ENCODE results near the gene NCF4.

DNA sequence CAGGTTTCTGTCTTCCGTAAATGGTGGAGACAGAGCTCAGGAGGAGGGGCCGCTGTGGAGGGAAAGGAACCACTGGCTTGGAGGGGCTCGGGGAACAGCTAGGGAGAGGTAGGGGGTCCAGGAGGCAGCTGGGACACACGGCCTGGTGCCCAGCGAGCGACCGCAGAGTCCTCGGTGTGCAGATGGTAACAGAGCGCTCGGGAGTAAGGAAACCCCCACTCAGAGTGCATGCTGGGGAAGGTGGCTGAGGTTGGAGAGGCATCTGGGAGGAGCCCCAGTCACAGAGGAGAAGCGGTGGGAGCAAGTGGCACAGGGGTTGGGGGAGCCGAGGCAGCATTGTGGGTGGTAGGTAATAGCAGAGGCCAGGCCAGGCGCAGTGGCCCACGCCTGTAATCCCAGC, 10.8 kb upstream of the NCF4 start:
- TF ChIP-seq, protein P1, sequence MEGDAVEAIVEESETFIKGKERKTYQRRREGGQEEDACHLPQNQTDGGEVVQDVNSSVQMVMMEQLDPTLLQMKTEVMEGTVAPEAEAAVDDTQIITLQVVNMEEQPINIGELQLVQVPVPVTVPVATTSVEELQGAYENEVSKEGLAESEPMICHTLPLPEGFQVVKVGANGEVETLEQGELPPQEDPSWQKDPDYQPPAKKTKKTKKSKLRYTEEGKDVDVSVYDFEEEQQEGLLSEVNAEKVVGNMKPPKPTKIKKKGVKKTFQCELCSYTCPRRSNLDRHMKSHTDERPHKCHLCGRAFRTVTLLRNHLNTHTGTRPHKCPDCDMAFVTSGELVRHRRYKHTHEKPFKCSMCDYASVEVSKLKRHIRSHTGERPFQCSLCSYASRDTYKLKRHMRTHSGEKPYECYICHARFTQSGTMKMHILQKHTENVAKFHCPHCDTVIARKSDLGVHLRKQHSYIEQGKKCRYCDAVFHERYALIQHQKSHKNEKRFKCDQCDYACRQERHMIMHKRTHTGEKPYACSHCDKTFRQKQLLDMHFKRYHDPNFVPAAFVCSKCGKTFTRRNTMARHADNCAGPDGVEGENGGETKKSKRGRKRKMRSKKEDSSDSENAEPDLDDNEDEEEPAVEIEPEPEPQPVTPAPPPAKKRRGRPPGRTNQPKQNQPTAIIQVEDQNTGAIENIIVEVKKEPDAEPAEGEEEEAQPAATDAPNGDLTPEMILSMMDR (IDR thresholded peaks at IDR 0.05; ENCODE audit: low read length): no peak
- no peak for TF ChIP-seq EZH2 (optimal IDR thresholded peaks at IDR 0.05; ENCODE audit: low read depth, low read length)
- no peak for TF ChIP-seq EZH2phosphoT487 (IDR thresholded peaks at IDR 0.05; ENCODE audit: low read length)

Data from MM.1S (cell line).